Immature natural killer cell (primary cell): ENCODE data around the gene TESK1. TPM values are rescaled to one million over a fixed set of nuclear protein-coding genes. Genes with fewer than 3 reads are reported as not detected.

ENCODE experiments used
- polyA plus RNA-seq, 3 donors: library from polyadenylated mRNA; unstranded; fragments of 300-500 nt; fragmentation: Illumina TruSeq; gene quantifications; one replicate each; pipeline ENCODE4 v1.2.3, GENCODE V29; 2021

Gene TESK1
- polyA plus RNA-seq, 3 donors from 2014 or later = 6.5 to 23.7 (median 8.1) TPM

Other genes starting within 250 kb of the TESK1 start
- under 1 TPM in 2 of 3 donors, not detected in 1; 0.44 to 0.69 TPM for gene RUSC2, start 115.2 kb upstream of the TESK1 start, polyA plus RNA-seq
- gene CD72, start 13.2 kb downstream of the TESK1 start, polyA plus RNA-seq = 10 to 100 TPM in 2 of 3 donors, 1 to 10 TPM in 1; 6.2 to 18.4 (median 10.1) TPM
- gene SIT1, start 45.7 kb downstream of the TESK1 start, polyA plus RNA-seq = 1 to 10 TPM in 1 of 3 donors, under 1 TPM in 2; 0.26 to 1.4 (median 0.49) TPM
- gene RMRP, start 52.8 kb downstream of the TESK1 start, polyA plus RNA-seq = 10 to 100 TPM in 1 of 3 donors, not detected in 2; 23.0 TPM
- gene CCDC107, start 53.0 kb downstream of the TESK1 start, polyA plus RNA-seq = 100 to 1,000 TPM; 101 to 106 (median 103) TPM
- gene ARHGEF39, start 59.9 kb downstream of the TESK1 start, polyA plus RNA-seq = 1 to 10 TPM in 2 of 3 donors, under 1 TPM in 1; 0.92 to 1.9 (median 1.1) TPM
- gene CA9, start 68.7 kb downstream of the TESK1 start, polyA plus RNA-seq = not detected
- gene TPM2, start 84.7 kb downstream of the TESK1 start, polyA plus RNA-seq = under 1 TPM in 1 of 3 donors, not detected in 2; 0.28 TPM
- 100 to 1,000 TPM in 1 of 3 donors, 10 to 100 TPM in 2; 21.4 to 260 (median 61.5) TPM for gene TLN1, start 126.9 kb downstream of the TESK1 start, polyA plus RNA-seq
- 10 to 100 TPM; 47.8 to 59.3 (median 50.0) TPM for gene CREB3, start 127.4 kb downstream of the TESK1 start, polyA plus RNA-seq
- 10 to 100 TPM; 20.3 to 43.3 (median 37.4) TPM for gene GBA2, start 144.0 kb downstream of the TESK1 start, polyA plus RNA-seq
- 10 to 100 TPM in 1 of 3 donors, 1 to 10 TPM in 2; 5.4 to 10.6 (median 8.2) TPM for gene RGP1, start 144.0 kb downstream of the TESK1 start, polyA plus RNA-seq
- 1 to 10 TPM in 1 of 3 donors, not detected in 2; 1.3 TPM for gene MSMP, start 149.0 kb downstream of the TESK1 start, polyA plus RNA-seq
- under 1 TPM in 1 of 3 donors, not detected in 2; 0.46 TPM for gene NPR2, start 186.3 kb downstream of the TESK1 start, polyA plus RNA-seq
- 1 to 10 TPM in 1 of 3 donors, under 1 TPM in 1, not detected in 1; 0.43 to 2.1 TPM for gene SPAG8, start 207.0 kb downstream of the TESK1 start, polyA plus RNA-seq
- gene HINT2, start 209.8 kb downstream of the TESK1 start, polyA plus RNA-seq = 100 to 1,000 TPM; 105 to 124 (median 122) TPM
- not detected for gene FAM221B, start 223.5 kb downstream of the TESK1 start, polyA plus RNA-seq
- gene TMEM8B, start 224.0 kb downstream of the TESK1 start, polyA plus RNA-seq = 1 to 10 TPM; 1.1 to 2.1 (median 1.6) TPM